GM21447 (cell line): Measurements from ENCODE around the gene ATG7.

Experiments used
- ATAC-seq: cut with Tn5 transposase; IDR thresholded peaks from one replicate; pipeline ENCODE4 v1.9.1; 2021; ENCODE audit not compliant: unreplicated experiment

The ATG7 gene

DNA sequence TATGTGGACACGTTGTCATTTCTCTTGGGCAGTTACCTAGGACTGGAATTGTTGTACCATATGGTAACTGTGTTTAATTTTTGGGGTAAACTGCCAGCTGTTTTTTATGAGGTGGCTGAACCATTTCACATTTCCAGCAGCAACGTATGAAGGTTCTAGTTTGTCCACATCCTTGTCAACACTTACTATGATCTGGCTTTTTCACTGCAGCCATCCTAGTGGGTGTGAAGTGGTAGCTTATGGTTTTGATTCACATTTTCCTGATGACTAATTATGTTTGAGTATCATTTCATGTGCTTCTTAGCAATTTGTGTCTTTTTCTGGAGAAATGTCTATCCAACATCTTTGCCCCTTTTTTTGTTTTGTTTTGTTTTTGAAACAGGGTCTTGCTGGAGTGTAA is 275.3 kb downstream of the ATG7 start:
- no peak for ATAC-seq

DNA sequence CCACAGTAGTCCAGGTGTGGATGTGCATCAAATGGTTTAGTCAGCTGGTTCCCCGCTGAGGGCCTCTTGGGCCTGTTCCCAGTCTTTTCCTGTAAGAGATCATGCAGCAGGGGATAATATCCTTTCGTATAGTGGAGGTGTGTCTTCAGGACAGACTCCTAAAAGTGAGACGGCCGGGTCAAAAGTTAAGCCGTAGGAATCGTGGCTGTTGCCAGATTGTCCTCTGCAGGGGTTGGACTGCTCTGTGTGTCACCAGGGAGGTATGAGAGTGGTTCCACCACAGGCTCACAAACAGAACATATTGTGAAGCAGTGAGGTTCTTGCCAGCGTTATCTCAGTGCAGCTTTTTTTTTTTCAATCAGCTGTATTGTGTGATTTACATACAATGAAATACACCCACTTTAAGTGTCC is 276.5 kb downstream of the ATG7 start:
- no peak for ATAC-seq

DNA sequence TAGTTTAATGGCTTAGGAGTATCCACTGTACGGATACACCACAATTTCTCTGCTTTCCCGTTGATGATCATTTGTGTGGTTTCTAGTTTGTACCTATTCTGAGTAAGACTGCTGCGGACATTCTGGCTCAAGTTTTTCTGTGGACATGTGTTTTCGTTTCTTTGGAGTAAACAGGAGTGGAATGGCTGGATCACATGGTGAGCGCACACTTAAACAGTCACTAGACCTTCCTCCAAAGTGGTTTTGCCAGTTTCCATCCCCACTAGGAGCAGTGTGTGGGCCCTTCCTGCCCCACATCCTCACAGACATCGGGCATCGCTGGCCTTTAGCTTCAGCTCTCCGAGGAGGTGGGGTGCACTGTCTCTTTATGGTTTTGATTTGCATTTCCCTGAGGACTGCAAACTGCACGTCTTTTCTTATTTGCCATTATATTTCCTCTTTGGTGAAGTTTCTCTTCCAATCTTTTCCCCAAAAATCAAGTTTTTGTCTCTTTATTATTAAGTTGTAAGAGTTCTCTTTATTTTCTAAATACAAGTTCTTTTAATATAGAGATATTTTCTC is 277.5 kb downstream of the ATG7 start:
- ATAC-seq: no peak

DNA sequence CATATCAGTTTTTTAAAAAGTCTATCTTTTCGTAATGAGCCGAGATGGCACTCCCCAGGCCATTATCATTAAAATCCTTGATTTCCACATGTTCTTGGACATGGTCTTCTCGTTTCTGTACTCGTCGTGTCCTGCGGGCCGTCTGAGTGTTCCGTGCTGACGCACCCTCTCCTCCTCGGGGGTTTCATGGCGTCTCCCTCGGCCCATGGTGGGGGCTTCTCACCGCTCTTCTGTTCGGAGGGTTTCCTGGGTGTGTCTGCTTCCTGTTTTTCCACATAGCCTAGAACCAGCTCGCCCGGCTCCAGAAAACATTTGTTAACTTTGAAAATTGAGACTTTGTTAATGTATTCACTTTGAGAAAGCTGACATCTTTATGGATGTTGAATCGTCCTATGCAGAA is 278.8 kb downstream of the ATG7 start:
- no peak for ATAC-seq

DNA sequence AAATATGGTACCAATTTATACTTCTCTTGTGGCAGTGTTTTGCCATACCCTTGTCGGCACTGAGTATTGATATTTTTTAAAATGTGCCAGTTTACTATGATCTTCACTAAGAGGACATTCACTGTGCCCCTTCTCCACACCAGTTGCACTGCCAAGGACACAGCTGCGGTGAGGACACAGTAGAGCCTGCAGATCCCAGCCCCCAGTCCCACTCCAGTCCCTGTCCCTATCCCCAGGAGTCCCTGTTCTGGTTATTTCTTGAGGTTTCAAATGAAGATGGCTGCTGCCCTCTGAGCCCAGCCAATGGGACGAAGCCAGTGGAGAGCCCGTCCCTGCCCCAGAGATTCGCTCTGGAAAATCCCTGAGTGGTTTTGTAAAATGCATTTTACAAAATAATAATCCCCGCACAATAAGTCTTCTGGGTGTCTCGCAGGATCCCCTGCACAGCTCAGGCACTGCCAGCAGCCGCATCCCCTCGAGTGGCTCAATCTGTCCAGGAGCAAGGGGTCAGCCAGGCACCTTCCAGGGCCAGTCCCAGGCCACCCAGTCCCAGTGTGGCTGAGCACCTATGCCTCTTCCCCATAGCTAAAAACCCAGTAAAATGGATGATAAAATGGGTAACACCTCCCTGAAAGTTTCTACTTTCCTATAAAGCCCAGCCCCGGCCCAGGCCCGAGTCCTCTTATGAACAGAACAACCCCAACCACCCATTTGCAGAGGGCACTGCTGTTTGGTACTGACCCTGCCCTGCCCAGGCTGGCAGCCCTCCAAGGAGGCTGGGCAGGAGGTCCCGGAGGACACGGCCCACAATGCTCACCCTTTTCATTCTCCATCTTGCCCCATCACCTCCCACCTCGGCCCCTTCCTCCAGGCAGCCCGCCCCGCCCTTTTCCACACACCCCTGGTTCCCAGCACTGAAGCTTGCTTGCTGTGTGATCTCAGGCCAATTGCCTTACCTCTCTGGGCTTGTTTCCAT is 280.4 kb downstream of the ATG7 start:
- ATAC-seq: no peak

DNA sequence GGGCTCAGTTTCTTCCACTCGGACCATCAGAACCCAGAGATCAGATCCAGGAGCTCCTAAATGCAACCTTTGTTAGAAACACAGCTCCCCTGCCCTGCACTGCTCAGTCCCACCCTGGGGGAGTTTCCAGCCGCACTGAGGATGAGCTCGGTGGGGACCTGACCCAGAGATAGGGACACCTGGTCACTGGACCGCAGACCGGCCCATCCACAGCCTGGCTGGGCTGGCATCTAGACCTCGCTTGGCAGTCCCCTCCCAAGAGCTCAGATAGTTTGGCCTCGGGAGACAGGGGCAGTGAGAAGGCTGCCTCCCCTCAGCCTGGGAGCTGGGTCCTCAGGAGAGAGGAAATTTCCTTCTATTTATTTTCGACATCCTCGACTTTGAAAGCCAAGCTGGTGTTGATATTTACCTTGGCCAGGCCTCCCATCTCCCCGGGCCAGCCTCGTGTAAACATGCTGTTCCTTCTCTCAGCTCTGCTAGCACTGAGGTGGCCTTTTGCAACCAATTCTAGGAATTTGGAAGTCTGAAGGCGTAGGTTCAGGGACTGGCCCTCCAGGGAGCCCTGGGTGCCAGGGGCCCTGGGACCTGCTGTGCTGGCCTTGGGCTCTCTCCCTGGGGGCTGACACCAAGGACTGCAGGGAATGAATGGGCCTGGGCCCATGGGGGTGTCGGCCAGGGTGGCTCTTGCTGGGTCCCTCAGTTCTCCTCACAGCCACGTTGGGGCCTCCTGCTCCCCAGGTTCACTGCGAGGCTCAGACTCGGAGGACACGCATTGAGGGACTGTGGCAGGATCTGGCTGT is 281.4 kb downstream of the ATG7 start:
- no peak for ATAC-seq

DNA sequence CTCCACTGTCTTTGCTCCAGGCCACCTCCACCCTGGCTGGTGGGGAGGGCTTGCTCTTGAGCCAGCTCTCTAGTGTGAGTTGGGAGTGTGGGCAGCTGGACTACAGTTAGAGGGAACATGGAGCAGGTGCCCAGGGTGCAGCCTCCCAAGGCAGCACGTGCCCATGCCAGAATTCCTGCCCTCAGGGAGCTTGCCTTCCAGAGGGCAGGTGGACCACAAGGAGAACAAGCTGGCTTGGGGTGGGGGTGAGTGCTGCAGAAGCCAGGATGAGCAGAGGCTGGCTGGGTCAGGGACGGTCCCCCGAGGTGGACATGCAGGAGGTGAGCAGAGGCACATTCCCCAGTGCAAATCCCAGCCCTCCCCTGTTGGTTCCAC is 282.0 kb downstream of the ATG7 start:
- no peak for ATAC-seq

DNA sequence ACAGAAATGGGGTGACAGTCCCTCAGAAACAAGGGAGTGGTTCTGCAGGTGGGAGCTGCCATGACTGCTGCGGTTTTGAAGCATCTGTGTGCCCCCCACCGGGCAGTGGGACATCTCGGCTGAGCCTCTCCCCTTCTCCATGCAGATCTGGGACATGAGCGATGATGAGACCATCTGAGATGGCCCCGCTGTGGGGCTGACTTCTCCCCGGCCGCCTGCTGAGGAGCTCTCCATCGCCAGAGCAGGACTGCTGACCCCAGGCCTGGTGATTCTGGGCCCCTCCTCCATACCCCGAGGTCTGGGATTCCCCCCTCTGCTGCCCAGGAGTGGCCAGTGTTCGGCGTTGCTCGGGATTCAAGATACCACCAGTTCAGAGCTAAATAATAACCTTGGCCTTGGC is 282.5 kb downstream of the ATG7 start:
- ATAC-seq: no peak

DNA sequence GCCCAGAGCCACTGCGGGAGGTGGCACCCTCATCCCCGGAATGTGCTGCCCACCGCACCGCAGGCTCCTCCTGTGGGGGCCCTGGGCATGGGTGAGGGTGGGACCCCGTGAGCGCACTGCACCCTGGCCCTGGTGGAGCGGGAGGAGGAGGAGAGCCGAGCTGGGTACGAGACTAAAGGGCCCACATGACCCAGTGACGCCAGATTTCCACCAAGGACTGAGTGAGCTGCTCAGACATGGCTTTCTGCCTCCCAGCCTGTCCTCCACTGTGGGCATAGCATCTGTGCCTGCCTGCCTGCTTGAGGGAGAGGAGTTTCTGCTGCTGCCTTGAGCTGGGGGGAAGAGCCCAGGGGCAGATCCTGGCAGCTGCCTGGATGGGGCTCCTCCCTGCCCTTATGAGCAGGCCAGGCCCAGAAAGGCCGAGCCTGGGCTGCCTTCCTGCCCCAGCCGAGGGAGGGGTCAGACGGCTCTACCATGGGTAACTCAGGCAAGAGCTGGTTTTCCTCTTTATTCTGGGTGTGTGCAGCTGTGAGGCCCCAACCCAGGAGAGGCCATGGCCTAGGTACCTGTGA is 283.1 kb downstream of the ATG7 start:
- no peak for ATAC-seq

DNA sequence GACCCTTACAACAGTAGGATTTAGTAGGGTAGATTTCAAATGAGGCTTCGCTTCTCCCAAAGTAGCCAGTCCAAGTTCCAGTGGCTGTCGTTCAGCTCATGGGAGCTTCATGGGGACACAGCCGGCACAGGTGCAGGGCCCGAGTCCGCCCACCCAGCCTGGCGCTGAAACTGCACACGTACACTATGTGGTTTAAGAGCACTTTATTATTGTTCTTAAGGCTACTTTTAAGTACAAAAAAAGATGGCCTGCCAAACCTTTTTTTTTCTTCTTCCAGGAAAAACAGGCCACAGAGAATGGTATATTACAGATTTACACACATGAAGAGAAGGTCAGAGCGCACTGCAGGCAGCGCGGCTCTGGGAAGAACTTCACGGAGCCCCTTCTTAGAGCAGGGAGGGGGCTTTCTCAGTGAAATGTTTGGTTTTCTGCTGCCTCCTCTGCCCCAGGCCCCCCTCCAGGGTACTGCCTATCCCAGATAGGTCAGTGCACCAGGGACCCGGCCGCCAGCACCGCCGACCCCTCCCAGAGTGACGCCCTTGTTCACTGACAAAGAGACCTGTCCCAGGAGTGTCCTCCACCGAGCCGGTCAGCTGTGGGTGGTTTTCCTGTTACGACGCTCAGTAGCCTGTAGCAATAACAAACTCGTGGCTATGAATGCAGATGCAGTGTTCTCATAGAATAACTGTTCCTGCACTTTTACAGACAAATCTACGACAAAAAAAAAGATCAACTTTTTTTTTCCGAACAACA is 283.9 kb downstream of the ATG7 start:
- no peak for ATAC-seq

DNA sequence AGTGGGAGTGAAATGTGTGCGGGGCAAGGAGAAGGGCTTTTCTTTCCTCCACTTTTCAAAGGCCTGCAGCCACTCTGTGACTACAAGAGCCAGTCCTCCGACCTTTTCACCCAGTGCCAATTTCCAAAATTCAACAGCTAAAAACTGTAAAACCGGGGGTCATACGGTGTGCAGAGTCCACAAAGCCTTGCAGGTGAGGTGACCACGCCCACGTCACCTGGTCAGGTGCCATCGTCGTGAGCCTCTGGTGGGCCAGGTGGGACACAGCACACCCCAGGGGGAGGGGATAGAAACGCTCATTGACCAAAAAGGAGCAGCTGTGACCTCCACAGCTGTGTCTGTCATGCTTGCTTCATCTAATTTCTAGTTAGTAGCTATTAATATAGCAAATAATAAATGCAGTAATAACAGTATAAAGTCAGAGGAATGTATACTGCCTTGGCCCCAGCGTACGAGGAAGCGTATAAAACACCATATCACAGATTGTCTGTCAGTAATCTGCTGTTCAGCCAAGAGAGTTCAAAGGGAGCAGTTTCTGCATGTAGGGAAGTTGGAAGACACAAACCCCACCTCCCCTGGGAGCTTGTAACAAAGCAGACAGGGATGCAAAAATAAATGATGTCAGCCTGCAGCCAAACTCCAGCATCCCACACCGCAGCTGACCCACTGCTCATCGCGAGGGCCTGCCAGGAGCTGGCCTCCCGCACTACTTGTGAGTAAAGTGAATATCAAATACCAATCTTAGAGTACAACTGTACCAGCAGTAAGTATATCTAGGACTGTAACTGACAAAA is 284.9 kb downstream of the ATG7 start:
- no peak for ATAC-seq

DNA sequence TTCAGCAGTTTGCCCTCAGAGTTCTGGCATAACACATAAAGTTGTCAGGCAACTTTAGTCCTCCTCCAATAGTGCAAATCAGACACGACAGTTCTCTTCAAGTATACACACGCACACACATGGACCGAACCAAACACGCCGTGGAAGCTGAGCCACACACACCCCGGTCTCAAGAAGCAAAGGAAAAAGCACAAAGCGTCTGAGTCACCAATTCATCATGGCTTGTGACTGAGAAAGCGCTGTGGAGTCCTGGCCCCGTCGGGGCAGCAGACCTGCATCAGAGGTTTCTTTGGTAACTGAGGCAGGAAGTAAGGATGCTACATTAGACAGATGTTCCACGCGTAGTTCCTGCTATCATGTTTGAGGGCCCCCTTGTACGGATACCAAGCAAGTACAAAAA is 285.8 kb downstream of the ATG7 start:
- ATAC-seq: no peak

DNA sequence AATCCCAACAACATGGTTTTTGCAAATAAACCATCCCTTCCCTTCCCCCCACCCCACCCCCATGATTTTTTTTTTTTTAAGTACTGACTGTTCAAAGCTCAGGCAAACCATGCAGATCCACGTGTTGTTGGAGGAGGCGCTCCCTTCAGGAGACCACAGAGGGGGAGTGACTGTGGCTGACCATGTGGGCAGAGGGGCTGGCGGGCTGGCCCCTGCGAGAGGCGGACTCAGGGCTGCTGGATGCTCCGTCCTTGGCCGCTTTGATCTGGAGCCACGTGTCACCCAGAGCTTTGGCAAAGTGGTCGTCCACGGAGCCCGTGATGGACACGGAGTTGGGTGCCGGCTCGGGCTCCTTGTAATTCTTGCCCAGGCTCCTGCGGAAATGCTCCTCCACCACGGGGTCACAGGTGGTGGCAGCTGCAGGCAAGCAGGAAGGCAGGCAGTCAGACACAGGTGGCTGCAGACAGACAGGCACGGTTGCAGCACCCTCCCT is 286.3 kb downstream of the ATG7 start:
- ATAC-seq: no peak

DNA sequence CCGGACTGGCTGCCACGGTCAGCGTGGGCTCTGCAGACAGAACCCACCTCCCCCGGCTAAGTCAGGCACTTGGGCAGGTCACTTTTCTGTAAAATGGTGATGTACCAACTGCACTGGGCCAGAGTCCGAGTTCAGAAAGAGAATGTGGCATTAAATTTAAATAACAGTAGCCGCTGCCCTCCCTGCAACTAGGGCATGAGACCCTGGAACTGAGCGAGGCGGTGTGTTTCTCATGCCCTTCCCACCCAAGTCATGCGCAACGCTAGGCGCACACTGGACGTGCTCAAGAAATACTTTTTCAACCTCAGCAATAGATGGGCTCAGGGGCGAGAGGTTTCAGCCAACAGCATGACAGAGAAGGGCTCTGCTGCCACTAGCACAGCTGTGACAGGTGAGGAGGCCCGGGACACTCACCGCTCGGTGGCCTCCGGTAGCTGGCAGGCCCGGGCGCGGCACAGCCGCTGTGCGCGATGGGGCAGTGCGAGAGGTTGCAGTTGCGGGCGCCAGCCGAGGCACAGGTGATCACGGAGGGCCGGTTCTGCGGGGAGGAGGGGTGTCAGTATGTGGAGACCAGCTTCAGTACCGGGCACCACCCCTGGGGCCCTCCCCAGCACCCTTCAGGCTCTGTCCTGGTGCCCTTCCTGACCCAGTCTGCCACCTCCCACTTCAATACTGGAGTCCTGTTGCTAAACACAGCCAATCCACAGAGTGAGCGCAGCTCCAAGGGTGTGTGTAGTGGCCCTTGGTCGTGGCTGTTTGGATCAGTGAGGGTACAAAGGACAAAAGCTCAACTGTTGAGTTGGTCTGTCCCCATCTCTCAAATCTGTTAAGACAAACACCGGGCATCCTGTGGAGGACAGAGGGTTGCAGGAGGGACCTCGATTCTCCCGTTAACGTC is 287.0 kb downstream of the ATG7 start:
- ATAC-seq: no peak

DNA sequence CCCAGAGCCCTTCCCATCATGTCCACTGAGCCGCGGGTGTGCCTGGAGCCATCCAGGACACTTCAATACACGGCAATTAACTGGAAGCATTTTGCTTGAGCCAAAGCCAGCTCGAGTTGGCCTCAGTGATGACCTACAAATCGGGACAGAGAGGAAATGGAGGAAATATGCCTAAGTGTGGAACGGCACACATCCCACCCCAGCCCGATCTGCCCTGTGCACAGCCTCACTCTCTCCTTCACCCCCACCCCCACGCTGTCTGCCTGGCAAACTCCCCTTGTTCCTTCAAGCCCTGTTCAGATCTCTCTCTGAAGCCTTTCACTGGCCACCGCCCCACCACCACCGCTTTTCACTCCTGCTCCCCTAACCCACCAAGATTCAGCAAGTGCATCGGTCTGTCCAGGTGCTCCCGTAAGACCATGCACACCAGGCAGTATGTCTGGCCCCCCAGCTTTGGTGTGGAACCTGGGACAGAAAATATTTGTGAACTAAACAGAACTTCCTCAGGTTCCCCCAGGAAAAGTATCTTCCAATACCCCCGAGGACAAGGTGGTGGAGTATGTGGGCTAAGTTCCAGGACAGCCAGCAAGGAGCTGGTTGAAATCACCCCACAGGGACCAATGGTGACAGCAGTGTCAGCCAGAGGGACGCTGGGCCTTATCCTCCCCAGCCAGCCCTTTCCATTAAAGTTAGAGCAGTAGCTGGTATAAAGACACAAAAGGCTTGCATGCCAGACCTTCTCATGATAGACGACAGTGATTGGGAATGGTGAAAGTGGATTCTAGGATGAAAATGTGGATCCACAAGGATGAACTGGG is 287.8 kb downstream of the ATG7 start:
- ATAC-seq: no peak

DNA sequence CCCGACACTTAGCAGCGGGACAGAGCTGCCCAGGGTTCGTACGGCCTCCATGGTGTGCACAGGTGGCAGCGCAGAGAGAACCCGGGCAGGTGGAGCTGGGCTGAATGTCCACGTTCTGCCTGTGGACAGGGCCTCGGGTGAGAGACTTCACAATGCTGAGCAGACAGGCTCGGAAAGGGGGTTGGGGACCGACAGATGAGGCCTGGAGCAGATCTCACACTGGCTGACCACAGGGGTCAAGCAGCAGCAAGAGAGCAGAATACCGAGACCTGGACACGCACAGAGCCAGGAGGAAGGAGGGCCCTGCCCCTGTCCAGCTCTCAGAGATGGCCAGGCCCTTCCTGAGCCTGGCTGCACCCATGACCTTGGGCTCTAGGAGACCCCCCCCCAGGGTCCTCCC is 288.5 kb downstream of the ATG7 start:
- ATAC-seq: no peak

DNA sequence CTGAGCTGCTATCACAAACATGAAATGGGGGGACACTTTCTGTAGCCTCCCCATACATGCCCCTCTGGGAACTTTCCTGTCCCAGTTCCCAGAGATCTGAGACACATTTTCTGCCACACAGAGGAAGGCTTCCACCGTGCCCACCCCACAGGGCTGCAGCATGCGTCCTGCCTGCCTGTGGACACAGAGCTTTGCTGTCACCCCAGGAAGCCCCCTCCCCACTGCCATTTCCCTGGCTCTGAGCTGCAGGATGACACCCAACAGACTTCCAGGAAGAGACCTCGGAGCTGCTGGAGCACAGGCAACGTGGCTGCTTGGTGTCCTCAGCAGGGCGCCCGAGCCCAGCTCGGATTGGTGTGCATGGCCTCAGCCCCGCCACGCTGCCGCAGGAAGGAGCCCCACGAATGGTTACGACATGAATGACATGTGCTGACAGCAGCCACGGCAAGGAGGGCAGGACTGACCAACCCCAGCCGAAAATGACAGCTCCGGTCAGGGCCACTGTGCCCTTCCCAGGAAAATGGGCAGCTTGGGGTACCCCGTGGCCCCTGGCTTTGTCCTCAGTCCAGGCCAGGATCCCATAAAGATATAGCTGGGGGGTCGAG is 290.2 kb downstream of the ATG7 start:
- no peak for ATAC-seq
